ENCODE measurements around the gene AP2S1.
A peak's percentile ranks its signal among the peaks of the same experiment; 100 is the strongest.
"Not testable (repeated sequence)": the region's sequence is repeated elsewhere in the genome, so short reads cannot be mapped to it uniquely, and the experiment has no call there.

AP2S1 gene

GRCh38 chr19:46850228-46851203, at the start of gene AP2S1:
Gene AP2S1, minus strand, starts transcription at chr19:46850846. Its CDS starts 80 bp downstream, at chr19:46850766.
- peak; percentile 94 for DNase-seq

GRCh38 chr19:46900341-46900740, 49.7 kb upstream of the AP2S1 start:
- DNase-seq, result no peak

- DNase-seq, result no peak
Observed at GRCh38 chr19:46898731-46899130, 48.1 kb upstream of the AP2S1 start.

- DNase-seq, result no peak
Observed at GRCh38 chr19:46896076-46896794, 45.6 kb upstream of the AP2S1 start.

- DNase-seq, result no peak
Observed at GRCh38 chr19:46892252-46893179, 41.9 kb upstream of the AP2S1 start.

GRCh38 chr19:46890423-46891170, 40.0 kb upstream of the AP2S1 start:
- DNase-seq, result no peak

- no peak for DNase-seq
Observed at GRCh38 chr19:46887240-46887782, 36.7 kb upstream of the AP2S1 start.

GRCh38 chr19:46886546-46887239, 36.0 kb upstream of the AP2S1 start:
- no peak for DNase-seq

- no peak for DNase-seq
Observed at GRCh38 chr19:46885411-46885810, 34.8 kb upstream of the AP2S1 start.

- DNase-seq, result not testable (repeated sequence)
Observed at GRCh38 chr19:46882751-46883150, 32.1 kb upstream of the AP2S1 start.

- DNase-seq, result no peak
Observed at GRCh38 chr19:46882034-46882433, 31.4 kb upstream of the AP2S1 start.

- DNase-seq, result no peak
Observed at GRCh38 chr19:46881092-46881491, 30.4 kb upstream of the AP2S1 start.

GRCh38 chr19:46880431-46880830, 29.8 kb upstream of the AP2S1 start:
- DNase-seq, result no peak

- DNase-seq, result no peak
Observed at GRCh38 chr19:46878613-46879375, 28.1 kb upstream of the AP2S1 start.

GRCh38 chr19:46875657-46876056, 25.0 kb upstream of the AP2S1 start:
- DNase-seq, result no peak

- no peak for DNase-seq
Observed at GRCh38 chr19:46875234-46875633, 24.6 kb upstream of the AP2S1 start.

GRCh38 chr19:46872967-46873366, 22.3 kb upstream of the AP2S1 start:
- DNase-seq, result no peak

- DNase-seq, result not testable (repeated sequence)
Observed at GRCh38 chr19:46871173-46871572, 20.5 kb upstream of the AP2S1 start.

GRCh38 chr19:46868025-46868802, 17.6 kb upstream of the AP2S1 start:
- no peak for DNase-seq

Data from stimulated activated CD4-positive, alpha-beta T cell treated with anti-CD3 and anti-CD28 coated beads, Interleukin-1b, Interleukin-23, amount 100 ng/mL, for 48 hours (primary cell).